Dedifferentiated amniotic fluid mesenchymal stem cell (primary cell): ENCODE results near the gene RAPGEF1.
"Not testable (repeated sequence)": the region's sequence is repeated elsewhere in the genome, so short reads cannot be mapped to it uniquely, and the experiment has no call there.

Experiments used
- DNase-seq: peaks from one replicate; pipeline ENCODE4 v3.0.0-alpha.2; 2016; ENCODE audit errors: extremely low spot score

RAPGEF1 gene

GRCh38 chr9:131739959-131740648, at the start of gene RAPGEF1:
Gene RAPGEF1, minus strand, starts transcription at chr9:131740076. Its CDS starts 246 bp downstream, at chr9:131739830.
- DNase-seq: no peak

GRCh38 chr9:131788851-131789250, 49.0 kb upstream of the RAPGEF1 start:
- DNase-seq: no peak

- no peak for DNase-seq
Observed at GRCh38 chr9:131787838-131788237, 48.0 kb upstream of the RAPGEF1 start.

- no peak for DNase-seq
Observed at GRCh38 chr9:131784748-131785501, 45.0 kb upstream of the RAPGEF1 start.

- DNase-seq: no peak
Observed at GRCh38 chr9:131781069-131781468, 41.2 kb upstream of the RAPGEF1 start.

- DNase-seq: no peak
Observed at GRCh38 chr9:131776473-131776872, 36.6 kb upstream of the RAPGEF1 start.

- DNase-seq: no peak
Observed at GRCh38 chr9:131776036-131776435, 36.2 kb upstream of the RAPGEF1 start.

GRCh38 chr9:131774636-131775035, 34.8 kb upstream of the RAPGEF1 start:
- no peak for DNase-seq

GRCh38 chr9:131773911-131774379, 34.1 kb upstream of the RAPGEF1 start:
- peak; percentile 42 for DNase-seq

GRCh38 chr9:131772940-131773339, 33.1 kb upstream of the RAPGEF1 start:
- DNase-seq: no peak

- DNase-seq: no peak
Observed at GRCh38 chr9:131771646-131772045, 31.8 kb upstream of the RAPGEF1 start.

- DNase-seq: peak; percentile 42
Observed at GRCh38 chr9:131769361-131769760, 29.5 kb upstream of the RAPGEF1 start.

GRCh38 chr9:131764568-131764967, 24.7 kb upstream of the RAPGEF1 start:
- DNase-seq: no peak

GRCh38 chr9:131762356-131762932, 22.6 kb upstream of the RAPGEF1 start:
- no peak for DNase-seq

GRCh38 chr9:131759017-131759647, 19.3 kb upstream of the RAPGEF1 start:
- DNase-seq: no peak

GRCh38 chr9:131757549-131757948, 17.7 kb upstream of the RAPGEF1 start:
- DNase-seq: no peak

- DNase-seq: peak; percentile 71
Observed at GRCh38 chr9:131755541-131756198, 15.8 kb upstream of the RAPGEF1 start.

GRCh38 chr9:131754846-131755245, 15.0 kb upstream of the RAPGEF1 start:
- no peak for DNase-seq

GRCh38 chr9:131753751-131754150, 13.9 kb upstream of the RAPGEF1 start:
- not testable (repeated sequence) for DNase-seq

- no peak for DNase-seq
Observed at GRCh38 chr9:131752231-131752884, 12.5 kb upstream of the RAPGEF1 start.

- DNase-seq: no peak
Observed at GRCh38 chr9:131748411-131748955, 8.6 kb upstream of the RAPGEF1 start.
